Urothelium cell line (cell line): ENCODE results near the gene ZCCHC24.
A peak's percentile ranks its signal among the peaks of the same experiment; 100 is the strongest.

Experiments
- DNase-seq: peaks from one replicate; pipeline ENCODE4 v3.0.0; 2011; ENCODE audit warnings: low spot score, mixed read lengths
- FAIRE-seq: peaks from 2 replicates; lab custom pipeline; 2011; peaks lifted over from hg19 to GRCh38; lab: Jason Lieb, UNC

ZCCHC24 gene

GRCh38 chr10:79387466-79387973 lies 57.9 kb downstream of the ZCCHC24 start:
- FAIRE-seq (no peak), DNase-seq (no peak)

GRCh38 chr10:79386637-79387465 lies 58.6 kb downstream of the ZCCHC24 start:
- DNase-seq, result no peak
- FAIRE-seq, result no peak

DNA sequence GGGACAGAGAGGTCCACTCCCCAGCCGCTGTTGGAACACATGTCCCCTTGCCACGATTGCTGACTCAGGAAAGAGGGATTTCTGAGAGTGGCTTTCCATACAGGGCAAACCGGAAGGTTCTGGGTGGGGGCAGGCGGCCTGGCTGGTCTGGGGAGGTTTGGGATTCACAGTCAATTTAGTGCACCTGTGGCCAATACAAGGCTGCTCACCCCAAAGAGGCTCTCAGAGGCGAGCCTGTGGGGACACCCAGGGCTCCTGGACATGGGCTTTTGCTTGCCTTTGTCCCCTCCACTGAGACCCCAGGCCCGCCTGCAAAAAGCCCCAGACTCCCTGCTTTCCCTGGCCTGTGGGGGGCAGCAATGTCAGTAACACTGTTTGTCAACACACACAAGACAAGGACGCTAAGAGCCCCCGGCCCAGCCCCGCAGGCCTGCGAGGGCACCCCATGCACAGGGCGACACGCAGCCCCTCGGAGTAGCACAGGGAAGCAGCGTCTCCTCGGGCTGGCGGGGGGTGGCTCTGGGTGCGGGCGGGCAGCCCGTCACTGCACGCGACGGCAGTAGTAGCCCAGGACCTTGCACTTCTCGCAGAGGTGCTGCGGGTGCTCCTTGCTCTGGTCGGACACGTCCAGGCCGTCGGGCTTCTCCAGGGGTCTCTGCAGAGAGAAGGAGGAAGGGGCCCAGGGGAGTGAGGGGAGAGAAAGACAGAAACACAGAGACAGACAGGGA lies 59.5 kb downstream of the ZCCHC24 start:
- DNase-seq, result no peak
- FAIRE-seq, result no peak

DNA sequence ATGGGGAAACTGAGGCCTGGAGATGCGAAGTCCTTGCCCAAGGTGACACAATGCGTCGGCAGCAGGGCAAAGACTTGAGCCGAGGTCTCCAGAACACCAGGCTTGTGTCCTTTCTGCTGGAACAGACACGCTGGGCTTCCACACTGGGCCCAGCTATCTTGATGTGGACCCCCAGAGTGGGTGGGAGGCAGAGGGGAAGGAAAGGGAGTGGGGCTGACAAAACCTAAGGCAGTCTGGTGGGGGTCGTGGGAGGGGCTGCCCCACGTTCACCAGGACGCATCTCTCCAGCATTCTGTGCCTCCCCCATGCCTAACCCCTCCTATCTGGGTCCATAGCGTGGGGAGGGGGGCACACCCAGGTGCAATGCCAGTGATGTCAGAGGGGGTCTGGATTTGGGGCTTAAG lies 60.0 kb downstream of the ZCCHC24 start:
- FAIRE-seq (no peak), DNase-seq (no peak)

- FAIRE-seq (no peak), DNase-seq (no peak)
Observed at GRCh38 chr10:79384773-79385391, 60.5 kb downstream of the ZCCHC24 start.

DNA sequence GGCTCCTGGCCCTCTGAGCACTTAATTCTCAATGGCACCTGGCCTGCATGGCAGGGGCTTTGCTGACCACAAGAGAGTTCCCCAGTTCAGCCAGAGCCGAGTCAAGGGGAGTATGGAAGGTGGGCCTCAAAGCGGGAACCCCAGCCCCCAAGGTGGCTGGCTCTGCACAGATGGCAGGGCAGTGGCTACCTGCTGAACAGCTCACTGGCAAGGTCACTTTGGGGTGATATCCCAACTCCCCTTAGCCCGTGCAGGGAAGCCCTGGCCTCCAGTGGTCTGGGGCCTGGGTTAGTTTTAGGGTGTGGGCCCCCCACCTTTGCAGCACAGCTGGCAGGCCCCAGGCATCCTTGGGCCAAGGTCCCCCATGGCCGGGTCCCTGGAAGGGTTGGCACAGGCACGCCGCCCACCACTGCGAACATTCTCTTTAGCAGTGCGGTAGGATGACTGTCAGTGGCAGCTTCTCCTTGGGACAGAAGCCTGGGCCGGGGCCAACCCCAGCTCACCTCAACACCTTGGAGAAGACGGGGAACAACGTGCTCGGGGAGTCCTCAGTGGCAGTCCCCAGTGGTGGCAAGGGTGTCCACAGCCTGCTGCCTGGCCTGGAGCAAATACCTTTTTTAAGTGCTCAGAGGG lies 61.3 kb downstream of the ZCCHC24 start:
- DNase-seq (no peak), FAIRE-seq (no peak)

DNA sequence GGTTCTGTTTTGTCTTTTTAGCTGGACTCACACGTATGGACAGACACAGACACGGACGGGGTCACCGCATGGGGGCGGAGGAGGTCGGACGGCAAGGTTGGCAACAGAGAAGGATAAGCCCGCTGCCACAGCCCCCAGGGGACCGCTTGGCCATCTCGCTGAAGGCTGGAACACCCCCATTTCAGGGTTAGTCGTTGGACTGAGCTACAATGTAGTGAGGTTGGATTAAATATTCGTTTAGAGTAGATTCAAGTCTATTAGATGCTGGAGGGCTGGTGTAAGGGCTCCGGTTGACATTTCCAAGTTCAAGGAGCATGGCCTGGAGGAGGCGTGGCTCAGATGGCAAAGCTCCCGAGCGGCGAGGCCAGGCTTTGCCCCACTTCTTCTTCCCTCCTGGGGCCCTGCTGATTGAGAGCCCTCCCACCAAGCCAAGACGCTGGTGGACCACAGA lies 62.9 kb downstream of the ZCCHC24 start:
- FAIRE-seq (peak; percentile 71), DNase-seq (no peak)

GRCh38 chr10:79381804-79382221 lies 63.6 kb downstream of the ZCCHC24 start:
- DNase-seq, result peak; percentile 87
- peak; percentile 86 for FAIRE-seq

- FAIRE-seq (no peak), DNase-seq (no peak)
Observed at GRCh38 chr10:79380946-79381721, 64.3 kb downstream of the ZCCHC24 start.

- FAIRE-seq (no peak), DNase-seq (no peak)
Observed at GRCh38 chr10:79380125-79380945, 65.1 kb downstream of the ZCCHC24 start.

- DNase-seq (no peak), FAIRE-seq (no peak)
Observed at GRCh38 chr10:79379512-79380124, 65.8 kb downstream of the ZCCHC24 start.

DNA sequence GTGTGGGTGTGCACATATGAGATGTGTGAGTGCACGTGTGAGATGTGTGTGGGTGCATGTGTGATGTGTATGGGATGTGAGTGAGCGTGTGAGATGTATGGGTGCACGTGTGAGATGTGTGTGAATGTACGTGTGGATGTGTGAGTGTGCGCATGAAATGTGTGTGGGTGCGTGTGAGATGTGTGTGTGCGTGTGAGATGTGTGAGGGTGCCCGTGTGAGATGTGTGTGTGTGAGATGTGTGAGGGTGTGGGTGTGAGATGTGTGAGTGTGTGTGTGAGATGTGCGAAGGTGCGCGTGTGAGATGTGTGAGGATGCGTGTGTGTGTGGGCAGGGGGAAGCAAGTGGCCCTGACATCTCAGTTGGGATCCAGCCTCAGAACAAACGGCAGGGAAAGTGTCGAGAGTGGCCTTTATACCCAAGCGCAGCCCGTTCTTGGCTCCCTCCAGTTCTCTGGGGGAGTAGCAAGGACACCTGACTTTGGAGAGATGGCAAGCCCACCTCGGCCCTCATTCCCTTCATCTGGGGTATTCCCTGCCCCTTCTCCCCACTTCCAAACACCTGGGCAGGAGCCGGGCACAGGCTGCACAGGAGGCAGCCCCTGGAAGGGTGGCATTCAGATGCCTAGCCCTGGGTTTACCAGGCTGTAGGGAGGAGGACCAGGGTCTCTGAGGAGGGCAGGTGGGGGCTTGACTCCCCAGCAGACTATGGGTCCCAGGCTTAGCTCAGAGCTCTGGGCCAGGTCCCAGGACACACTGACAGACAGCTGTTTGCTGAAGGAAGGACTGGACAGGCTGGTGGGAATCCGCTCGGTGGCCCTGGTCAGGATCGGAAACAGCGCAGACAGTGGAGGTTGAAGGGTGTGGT lies 66.5 kb downstream of the ZCCHC24 start:
- DNase-seq (no peak), FAIRE-seq (peak; percentile 97)

GRCh38 chr10:79378383-79378646 lies 67.1 kb downstream of the ZCCHC24 start:
- DNase-seq (no peak), FAIRE-seq (no peak)

DNA sequence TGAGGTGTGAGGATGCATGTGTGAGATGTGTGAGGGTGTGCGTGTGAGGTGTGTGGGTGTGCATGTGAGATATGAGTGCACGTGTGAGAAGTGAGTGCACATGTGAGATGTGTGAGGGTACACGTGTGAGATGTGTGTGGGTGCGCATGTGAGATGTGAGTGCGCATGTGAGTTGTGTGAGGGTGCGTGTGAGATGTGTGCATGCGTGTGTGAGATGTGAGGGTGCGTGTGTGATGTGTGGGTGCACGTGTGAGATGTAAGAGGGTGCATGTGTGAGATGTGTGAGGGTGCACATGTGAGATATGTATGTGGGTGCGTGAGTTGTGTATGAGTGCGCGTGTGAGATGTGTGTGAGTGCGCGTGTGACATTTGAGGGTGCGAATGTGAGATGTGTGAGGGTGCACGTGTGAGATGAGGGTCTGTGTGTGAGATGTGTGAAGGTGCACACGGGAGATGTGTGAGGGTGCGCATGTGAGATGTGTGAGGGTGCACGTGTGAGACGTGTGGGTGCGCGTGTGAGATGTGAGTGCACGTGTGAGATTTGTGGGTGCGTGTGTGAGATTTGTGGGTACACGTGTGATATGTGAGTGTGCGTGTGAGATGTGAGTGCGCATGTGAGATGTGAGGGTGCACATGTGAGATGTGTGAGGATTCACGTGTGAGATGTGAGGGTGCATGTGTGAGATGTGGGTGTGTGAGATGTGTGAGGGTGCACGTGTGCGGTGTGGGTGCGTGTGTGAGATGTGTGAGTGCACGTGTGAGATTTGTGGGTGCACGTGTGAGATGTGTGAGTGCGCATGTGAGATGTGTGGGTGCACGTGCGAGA lies 67.7 kb downstream of the ZCCHC24 start:
- FAIRE-seq (peak; percentile 17), DNase-seq (no peak)

DNA sequence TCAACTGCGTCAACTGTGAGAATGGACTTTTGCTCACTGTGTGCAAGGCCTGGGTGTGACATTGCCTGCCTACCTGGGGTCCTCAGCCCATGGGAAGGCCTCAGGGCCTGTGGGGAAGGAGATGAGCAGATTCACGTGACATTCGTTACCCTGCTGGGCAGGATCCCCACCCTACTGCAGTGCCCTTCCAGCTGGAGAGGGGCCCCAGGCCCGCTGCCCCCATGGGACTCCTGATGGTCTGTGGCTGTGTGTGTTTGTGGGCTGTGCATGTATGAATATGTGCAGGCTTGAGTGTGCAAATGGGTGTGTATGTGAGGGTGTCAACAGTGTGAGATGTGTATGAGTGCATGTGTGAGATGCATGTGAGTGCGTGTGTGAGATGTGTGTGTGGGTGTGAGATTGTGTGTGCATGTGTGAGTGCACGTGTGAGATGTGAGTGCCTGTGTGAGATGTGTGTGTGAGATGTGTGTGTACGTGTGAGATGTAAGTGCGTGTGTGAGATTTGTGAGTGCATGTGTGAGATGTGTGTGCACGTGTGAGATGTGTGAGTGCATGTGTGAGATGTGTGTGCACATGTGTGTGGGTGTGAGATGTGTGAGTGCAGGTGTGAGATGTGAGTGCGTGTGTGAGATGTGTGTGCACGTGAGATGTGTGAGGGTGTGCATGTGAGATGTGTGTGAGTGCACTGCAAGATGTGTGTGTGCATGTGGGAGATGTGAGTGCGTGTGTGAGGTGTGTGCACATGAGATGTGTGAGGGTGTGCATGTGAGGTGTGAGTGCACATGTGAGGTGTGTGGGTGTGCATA lies 68.5 kb downstream of the ZCCHC24 start:
- FAIRE-seq, result peak; percentile 99
- no peak for DNase-seq

DNA sequence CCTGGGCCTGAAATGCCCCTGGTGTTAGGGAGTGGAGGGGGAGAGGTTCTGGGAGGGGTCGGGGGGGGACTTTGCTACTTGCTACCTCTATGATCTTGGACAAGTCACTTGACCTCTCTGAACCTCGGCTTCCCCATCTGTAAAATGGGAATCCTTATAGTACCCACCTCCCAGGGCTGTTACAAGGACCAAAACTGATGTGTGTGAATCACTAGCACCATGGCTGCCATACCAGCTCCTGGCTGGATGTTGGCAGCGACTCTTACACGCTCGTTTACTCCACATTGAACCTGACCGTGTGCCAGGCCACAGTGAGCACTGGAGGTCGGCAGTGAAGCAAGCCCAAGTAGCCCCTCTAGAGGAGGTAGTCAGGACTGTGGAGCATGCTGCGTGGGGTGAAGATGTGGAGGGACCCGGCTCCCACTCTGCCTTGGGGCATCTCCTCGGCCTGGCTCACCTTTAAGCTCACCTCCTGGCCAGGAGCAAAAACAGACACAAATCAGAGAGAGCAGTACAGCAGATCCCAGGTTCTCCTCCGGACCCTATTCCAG lies 69.3 kb downstream of the ZCCHC24 start:
- DNase-seq, result no peak
- FAIRE-seq, result no peak
